Mucosa of descending colon (tissue), 3 donors: ENCODE results near the gene REPS2. TPM values are rescaled to one million over a fixed set of nuclear protein-coding genes. Genes with fewer than 3 reads are reported as not detected.

ENCODE experiments used
- ATAC-seq: fragments of 200-7000 bp; cut with Tn5 transposase; one replicate; pipeline ENCODE4 v1.9.1; 2020; ENCODE audit warnings: mild to moderate bottlenecking, moderate library complexity
- DNase-seq, 3 donors: peaks; one replicate each; pipeline ENCODE4 v3.0.0-alpha.2; 2020
- H3K36me3 ChIP-seq: fragments of 200-600 bp; one replicate; pipeline ENCODE4 v1.8.0; 2021; ENCODE audit warnings: low read depth, mild to moderate bottlenecking
- H3K4me1 ChIP-seq: fragments of 200-600 bp; one replicate; pipeline ENCODE4 v1.8.0; 2021; ENCODE audit warnings: low read depth, mild to moderate bottlenecking
- H3K4me3 ChIP-seq: fragments of 200-600 bp; one replicate; pipeline ENCODE4 v1.8.0; 2021; ENCODE audit warnings: mild to moderate bottlenecking
- H3K9me3 ChIP-seq: fragments of 200-600 bp; one replicate; pipeline ENCODE4 v1.8.0; 2021; ENCODE audit warnings: mild to moderate bottlenecking
- intact Hi-C, 2 donors: fragments of 100-400 bp; cut with DNase I in 1 of 2; cut with micrococcal nuclease in 1 of 2; formaldehyde crosslinking; loops; one replicate each; pipeline versions ENCODE4 v1.11.0 to v1.11.1; 2022; cut with DNase I, micrococcal nuclease
- total RNA-seq, 3 donors: library from RNA; stranded (reverse); fragmentation: NEBNext Ultra II Directional in 2 of 3; extraction: Animal tissue kit (Norgen Biotek cat#: 25700) in 2 of 3; gene quantifications; one replicate each; pipeline versions ENCODE4 v1.2.1 to v1.2.4, GENCODE V29; 2021 to 2023
- TF ChIP-seq, protein P1 (sequence below): fragments of 200-600 bp; IDR thresholded peaks from one replicate; pipeline ENCODE4 v1.8.0; 2022; ENCODE audit warnings: antibody characterized with exemption, mild to moderate bottlenecking
- donor health status: DM: no; HTN: no; CAD: no; lungs with moderate emphysema.
- donor health status: DM: no; HTN: no; CAD: no.
- donor health status: DM: no; HTN: yes; CAD: no.

REPS2 gene
- total RNA-seq, 3 donors from 2014 or later: 12.7 to 19.6 (median 17.2) TPM

- intact Hi-C loops: no loop called here
- no peaks in the 10 kb centered on the region for H3K9me3 ChIP-seq
- DNase-seq: no peak
- H3K4me1 ChIP-seq: no peaks in the 10 kb centered on the region
- no peak for ATAC-seq
- TF ChIP-seq, protein P1, sequence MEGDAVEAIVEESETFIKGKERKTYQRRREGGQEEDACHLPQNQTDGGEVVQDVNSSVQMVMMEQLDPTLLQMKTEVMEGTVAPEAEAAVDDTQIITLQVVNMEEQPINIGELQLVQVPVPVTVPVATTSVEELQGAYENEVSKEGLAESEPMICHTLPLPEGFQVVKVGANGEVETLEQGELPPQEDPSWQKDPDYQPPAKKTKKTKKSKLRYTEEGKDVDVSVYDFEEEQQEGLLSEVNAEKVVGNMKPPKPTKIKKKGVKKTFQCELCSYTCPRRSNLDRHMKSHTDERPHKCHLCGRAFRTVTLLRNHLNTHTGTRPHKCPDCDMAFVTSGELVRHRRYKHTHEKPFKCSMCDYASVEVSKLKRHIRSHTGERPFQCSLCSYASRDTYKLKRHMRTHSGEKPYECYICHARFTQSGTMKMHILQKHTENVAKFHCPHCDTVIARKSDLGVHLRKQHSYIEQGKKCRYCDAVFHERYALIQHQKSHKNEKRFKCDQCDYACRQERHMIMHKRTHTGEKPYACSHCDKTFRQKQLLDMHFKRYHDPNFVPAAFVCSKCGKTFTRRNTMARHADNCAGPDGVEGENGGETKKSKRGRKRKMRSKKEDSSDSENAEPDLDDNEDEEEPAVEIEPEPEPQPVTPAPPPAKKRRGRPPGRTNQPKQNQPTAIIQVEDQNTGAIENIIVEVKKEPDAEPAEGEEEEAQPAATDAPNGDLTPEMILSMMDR: no peak
- H3K4me3 ChIP-seq: no peak overlapping the region
- H3K36me3 ChIP-seq: no peaks in the 10 kb centered on the region
These were observed 21.6 kb upstream of the REPS2 start for GRCh38 chrX:16924631-16925480.

GRCh38 chrX:16930392-16930791 is 16.1 kb upstream of the REPS2 start:
- intact Hi-C loops: no loop called here
- no peak for DNase-seq
- no peaks in the 10 kb centered on the region for H3K4me1 ChIP-seq
- H3K4me3 ChIP-seq: no peak overlapping the region
- TF ChIP-seq, protein P1: no peak
- H3K36me3 ChIP-seq: no peaks in the 10 kb centered on the region
- no peak for ATAC-seq
- no peaks in the 10 kb centered on the region for H3K9me3 ChIP-seq

- ATAC-seq: no peak
- H3K36me3 ChIP-seq: no peaks in the 10 kb centered on the region
- intact Hi-C loops: no loop called here
- no peak overlapping the region for H3K4me3 ChIP-seq
- H3K4me1 ChIP-seq: no peaks in the 10 kb centered on the region
- H3K9me3 ChIP-seq: no peaks in the 10 kb centered on the region
- no peak for DNase-seq
- TF ChIP-seq, protein P1: no peak
These were observed 15.1 kb upstream of the REPS2 start for GRCh38 chrX:16931371-16931770.

GRCh38 chrX:16931855-16932575 is 14.4 kb upstream of the REPS2 start:
- TF ChIP-seq, protein P1: no peak

DNA sequence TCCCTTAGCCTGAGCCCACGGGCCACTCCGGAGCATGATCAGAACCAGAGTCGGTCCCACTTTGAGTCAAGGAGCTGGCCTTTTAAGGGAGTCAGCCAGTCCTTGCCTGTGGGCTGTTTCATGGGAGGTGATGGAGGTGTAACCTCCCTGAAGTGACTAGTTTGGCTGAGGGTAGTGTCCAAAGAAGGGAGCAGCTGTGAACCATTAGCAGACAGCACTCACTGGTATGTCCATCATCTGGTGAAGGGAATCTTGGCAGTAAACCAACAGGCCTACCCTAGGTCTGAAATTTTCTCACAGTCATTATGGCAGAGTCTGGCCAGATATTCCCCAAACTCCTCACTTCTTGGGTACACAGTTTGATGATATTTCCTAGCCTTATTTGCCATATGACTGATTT is 12.3 kb upstream of the REPS2 start:
- no peak for DNase-seq
- H3K36me3 ChIP-seq: no peaks in the 10 kb centered on the region
- no peaks in the 10 kb centered on the region for H3K4me1 ChIP-seq
- H3K9me3 ChIP-seq: no peaks in the 10 kb centered on the region
- no peak for ATAC-seq
- H3K4me3 ChIP-seq: no peak overlapping the region
- intact Hi-C loops: no loop called here
- TF ChIP-seq, protein P1: no peak

More at GRCh38 chrX:16931855-16932575, 14.4 kb upstream of the REPS2 start:
- no peaks in the 10 kb centered on the region for H3K9me3 ChIP-seq
- ATAC-seq: no peak
- no peak for DNase-seq
- H3K36me3 ChIP-seq: no peaks in the 10 kb centered on the region
- no peak overlapping the region for H3K4me3 ChIP-seq
- intact Hi-C loops: no loop called here
- H3K4me1 ChIP-seq: no peaks in the 10 kb centered on the region
